ENCODE measurements around the gene CDC25C.

Gene CDC25C

DNA sequence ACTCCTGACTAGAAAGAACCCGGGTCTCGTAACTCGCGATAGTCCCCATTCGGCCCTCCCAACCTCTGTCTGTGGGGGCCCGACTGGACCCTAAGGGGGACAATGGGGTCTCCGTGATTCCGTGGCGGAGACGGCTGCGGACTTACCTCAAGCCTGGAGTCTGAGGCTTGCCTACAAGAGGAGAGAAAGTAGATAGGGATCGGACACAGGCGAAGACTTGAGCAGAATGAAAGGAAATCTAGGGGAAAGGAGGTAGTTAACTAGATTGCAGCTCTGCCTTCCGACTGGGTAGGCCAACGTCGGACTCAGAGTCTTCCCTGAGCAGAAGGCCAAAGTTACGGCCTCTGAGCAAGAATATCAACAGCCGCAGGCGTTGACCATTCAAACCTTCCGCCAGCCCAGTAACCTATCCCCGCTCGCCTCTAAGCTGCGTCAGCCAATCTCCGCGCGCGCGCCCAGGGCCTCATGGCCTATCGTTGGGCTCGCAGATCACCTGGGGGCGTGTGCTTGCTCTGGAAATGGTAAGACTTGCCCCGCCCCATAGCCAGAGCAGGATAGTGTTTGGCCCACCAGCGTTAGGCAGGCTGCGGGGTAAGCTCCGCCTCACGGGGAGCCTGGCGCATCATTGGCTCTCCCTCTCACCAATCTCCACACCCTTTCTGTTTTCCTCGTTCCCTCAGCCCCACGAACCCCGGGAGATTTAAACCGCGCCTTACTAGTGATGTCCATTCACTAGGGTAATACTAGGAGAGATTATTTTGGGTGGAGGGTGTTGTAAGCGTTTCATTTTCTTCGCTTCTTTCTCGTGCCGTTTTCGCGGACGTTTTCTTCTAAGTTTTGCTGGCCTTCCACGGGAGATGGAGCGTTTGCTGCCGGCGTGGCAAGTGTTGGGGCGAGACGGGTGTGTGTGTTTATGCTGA lies at the start of gene CDC25C:
Gene CDC25C, minus strand, starts transcription at position 356 of the 920 bp plus-strand sequence. CDS start 624 bp downstream, outside the sequence.
- in situ Hi-C loops (cut with HindIII; ENCODE audit: low sequenced_read_pairs): no loop called here

GRCh38 chr5:138372653-138373052 lies 41.0 kb upstream of the CDC25C start:
- in situ Hi-C loops (cut with HindIII; ENCODE audit: low sequenced_read_pairs): no loop called here

DNA sequence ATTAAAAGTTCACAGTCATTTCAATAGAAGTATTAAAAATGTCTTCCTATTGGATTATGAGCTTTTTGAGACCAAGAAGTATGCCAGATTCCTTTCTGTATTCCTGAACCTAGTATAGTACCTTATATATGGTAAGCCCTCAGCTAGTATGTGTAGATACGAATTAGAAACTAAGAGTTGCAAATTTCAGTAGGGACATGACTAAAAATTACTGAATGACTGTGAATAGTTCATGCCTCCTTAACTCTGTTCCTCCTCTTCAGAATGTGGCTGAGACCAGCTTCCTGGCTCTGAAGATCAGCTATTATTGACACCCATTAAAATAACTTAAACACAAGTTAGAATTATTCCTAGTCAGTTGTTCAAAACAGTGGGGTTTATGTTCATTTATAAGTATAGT lies 40.6 kb upstream of the CDC25C start:
- in situ Hi-C loops (cut with HindIII; ENCODE audit: low sequenced_read_pairs): no loop called here

DNA sequence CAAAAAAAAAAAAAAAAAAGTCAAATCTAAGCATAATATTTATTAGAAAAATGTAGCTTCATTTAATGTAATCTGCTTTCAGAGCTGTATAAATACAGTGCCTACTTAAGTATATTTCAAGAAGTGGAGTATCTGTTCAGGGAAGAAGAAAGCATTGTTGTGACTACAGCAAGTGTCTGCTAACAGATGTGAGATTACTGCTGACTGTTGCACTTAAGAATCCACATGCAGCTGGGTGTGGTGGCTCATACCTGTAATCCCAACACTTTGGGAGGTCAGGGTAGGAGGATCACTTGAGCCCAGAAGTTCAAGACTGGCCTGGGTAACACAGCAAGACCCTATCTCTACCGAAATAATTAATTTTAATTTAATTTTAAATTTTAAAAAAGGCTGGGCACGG lies 39.9 kb upstream of the CDC25C start:
- in situ Hi-C loops (cut with HindIII; ENCODE audit: low sequenced_read_pairs): no loop called here

DNA sequence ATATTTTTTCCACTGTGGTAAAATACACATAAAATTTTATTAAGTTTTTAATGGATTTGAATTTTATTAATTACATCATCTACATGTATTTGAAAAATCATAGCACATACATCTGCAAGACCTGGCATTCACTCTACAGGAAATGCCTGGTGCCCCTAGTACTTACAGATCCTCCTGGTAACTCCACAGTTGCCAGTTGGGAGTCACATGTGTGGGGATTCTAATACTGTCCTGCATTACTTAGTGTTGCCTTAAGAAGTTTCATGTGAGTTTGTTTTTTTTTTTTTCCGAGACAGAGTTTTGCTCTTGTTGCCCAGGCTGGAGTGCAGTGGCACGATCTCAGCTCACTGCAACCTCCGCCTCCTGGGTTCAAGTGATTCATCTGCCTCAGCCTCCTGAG lies 38.9 kb upstream of the CDC25C start:
- in situ Hi-C loops (cut with HindIII; ENCODE audit: low sequenced_read_pairs): no loop called here

- in situ Hi-C loops (cut with HindIII; ENCODE audit: low sequenced_read_pairs): no loop called here
Measured at GRCh38 chr5:138369706-138370105, 38.1 kb upstream of the CDC25C start.

DNA sequence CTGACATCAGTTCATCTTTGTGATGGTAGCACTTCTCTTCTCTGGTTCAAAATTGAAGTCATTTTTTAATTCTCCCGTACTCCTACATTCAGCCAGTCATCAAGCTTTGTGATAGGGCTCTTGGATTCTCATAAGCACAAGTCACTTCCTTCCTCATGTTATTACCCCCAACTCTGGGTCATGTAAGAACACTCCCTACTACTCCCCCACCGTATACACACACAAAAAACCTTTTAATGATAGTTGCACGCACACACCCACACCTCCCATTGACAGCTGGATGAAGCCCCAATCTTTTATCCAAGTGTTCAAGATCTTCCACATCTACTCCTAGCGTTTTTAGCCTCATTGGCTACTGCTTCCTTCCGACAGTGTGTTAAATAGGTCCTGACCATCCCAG lies 37.7 kb upstream of the CDC25C start:
- in situ Hi-C loops (cut with HindIII; ENCODE audit: low sequenced_read_pairs): no loop called here

- in situ Hi-C loops (cut with HindIII; ENCODE audit: low sequenced_read_pairs): no loop called here
Measured at GRCh38 chr5:138366632-138367382, 35.2 kb upstream of the CDC25C start.

- in situ Hi-C loops (cut with HindIII; ENCODE audit: low sequenced_read_pairs): no loop called here
Measured at GRCh38 chr5:138364576-138364975, 33.0 kb upstream of the CDC25C start.

DNA sequence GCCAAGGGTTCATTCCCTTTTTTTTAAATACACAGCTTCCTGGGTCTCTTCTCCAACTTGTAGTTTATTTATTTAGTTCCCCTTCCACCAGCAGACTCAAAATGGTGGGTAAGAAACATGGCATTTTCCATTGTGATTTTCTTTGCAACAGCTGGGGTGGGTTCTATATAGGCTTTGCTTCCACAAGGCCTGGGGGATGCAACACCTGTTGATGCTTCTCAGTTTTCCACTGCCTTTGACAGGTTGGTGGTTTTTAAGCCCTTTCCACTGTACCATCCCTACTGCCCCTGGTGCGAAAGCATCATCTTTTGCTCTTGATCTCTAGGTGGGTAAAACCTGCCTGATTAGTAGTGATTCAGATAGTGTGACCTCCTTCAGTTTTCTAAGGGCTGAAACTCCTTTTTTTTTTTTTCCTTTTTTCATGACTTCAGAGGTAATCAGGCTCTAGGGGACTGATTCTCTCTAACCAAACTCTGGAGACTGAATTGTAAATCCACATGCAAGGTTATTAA lies 29.4 kb upstream of the CDC25C start:
- in situ Hi-C loops (cut with HindIII; ENCODE audit: low sequenced_read_pairs): no loop called here

DNA sequence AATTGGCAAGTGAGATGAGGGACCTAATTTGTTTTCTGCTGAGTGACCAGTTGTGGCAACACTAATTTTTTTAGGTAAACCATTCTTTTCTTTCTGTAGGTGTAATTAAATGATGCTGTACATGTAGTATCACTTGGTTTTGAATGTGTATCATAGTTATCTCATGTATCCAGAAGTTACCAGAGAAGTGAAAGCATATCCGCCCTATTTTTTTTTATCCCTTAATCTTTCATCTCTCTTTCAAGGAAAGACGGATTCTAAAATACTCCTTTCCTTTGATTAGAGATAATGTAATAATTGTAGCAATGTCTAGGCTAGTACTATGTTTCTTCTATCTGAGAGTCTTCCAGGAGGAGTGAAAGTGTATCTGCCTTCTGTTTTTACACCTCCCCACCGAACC lies 28.0 kb upstream of the CDC25C start:
- in situ Hi-C loops (cut with HindIII; ENCODE audit: low sequenced_read_pairs): loop anchor here (10.0 kb wide), 1 partner anchor 65 kb away; no protein-coding TSS in a partner anchor

- in situ Hi-C loops (cut with HindIII; ENCODE audit: low sequenced_read_pairs): loop anchor here (5.0 to 10.0 kb wide), 2 partner anchors 60 to 82 kb away; partner anchors contain the start of gene REEP2
Measured at GRCh38 chr5:138354926-138355378, 23.3 kb upstream of the CDC25C start.

- in situ Hi-C loops (cut with HindIII; ENCODE audit: low sequenced_read_pairs): loop anchor here (5.0 to 10.0 kb wide), 2 partner anchors 60 to 83 kb away; partner anchors contain the start of gene REEP2
Measured at GRCh38 chr5:138354387-138354786, 22.8 kb upstream of the CDC25C start.

GRCh38 chr5:138353560-138354080 lies 22.0 kb upstream of the CDC25C start:
- in situ Hi-C loops (cut with HindIII; ENCODE audit: low sequenced_read_pairs): loop anchor here (5.0 to 10.0 kb wide), 2 partner anchors 59 to 84 kb away; partner anchors contain the start of gene REEP2

DNA sequence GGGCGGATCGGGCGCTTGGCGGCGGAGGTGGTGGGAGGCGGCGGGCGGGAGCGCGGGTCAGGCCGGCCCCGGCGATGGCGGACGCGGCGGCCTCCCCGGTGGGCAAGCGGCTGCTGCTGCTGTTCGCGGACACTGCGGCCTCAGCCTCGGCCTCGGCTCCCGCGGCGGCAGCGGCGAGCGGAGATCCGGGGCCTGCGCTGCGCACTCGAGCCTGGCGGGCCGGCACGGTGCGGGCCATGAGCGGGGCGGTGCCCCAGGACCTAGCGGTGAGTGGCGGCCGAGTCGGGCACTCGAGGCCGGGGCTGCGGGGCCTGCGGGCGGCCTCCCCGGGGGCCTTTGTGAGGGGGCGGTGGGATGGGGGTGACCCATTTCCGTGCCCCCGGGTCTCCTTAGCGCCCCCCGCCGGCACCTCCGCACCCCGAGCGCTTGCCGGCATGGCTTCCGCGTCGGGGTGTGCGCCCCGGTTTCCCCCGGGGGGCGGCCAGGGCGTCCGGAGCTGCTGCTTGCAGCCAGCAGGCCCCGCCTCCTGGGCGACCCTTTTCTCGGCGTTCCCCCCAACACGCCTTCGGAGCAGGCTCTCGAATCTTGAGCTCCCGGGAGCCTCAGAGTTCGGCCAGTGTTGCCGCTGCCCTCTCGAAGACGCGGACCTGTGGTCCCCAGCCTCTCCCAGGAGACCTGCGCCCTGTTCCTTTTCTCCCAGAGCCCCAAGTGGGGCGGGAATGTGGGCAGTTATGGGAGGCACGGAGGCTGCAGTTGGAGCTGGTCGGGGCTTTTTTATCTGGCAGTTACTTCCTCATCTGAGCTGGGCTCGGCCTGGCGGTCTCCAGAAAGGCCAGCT lies 21.3 kb upstream of the CDC25C start:
- in situ Hi-C loops (cut with HindIII; ENCODE audit: low sequenced_read_pairs): loop anchor here (5.0 to 10.0 kb wide), 2 partner anchors 58 to 84 kb away; partner anchors contain the start of gene REEP2

DNA sequence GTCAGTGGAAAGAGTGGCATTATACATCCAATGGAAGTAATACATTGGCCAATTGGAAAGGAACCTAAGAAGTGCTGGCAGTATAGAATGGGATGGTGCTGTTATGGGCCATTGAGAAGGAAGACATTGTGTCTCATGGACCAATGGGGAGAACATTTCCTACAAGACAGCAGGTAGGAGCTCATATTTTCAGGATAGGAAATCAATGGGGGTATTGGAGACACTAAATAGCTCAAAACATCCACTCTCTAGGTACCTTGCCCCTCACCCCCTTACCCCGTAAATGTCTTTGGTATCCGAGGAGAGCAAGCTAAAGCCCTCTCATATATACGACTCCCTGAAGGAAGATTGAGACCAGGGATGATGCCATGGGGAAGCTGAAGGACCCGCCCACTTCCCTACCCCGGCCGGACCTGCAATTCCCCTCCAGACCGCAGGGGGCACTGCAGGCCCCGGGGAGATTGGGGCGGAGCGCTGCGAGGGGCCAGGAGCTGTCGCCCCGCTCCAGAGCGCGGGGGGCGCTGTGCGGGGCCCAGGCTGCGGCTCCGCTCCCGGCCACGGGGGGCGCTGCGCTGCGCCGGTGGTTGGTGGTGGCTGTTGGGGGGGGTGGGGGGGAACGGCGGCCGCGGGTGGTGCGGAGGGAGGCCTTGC lies 20.6 kb upstream of the CDC25C start, which contains the start of gene KDM3B:
Gene KDM3B, plus strand, starts transcription at position 615 of the 651 bp plus-strand sequence. CDS start 111 bp downstream, outside the sequence.
- in situ Hi-C loops (cut with HindIII; ENCODE audit: low sequenced_read_pairs): loop anchor here (5.0 to 10.0 kb wide), 2 partner anchors 57 to 85 kb away; partner anchors contain the start of gene REEP2

DNA sequence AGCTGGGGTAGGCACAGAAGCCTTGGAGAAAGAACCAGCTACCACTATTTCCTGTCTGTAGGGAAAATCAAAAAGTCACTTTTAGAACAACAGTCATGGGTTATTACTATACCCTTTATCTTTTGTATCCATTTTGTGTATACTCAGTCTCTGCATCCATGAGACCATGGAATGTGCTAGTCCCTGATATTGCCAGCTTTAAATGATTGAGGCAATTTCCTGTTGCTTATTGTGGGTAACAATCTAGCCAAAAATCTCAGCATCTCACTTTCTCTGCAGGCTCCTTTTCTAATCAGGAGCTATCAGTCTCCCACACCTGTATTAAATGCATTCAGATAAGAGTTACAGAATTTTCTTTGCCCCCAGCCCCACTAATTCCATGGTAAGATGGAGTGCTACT lies 19.9 kb upstream of the CDC25C start:
- in situ Hi-C loops (cut with HindIII; ENCODE audit: low sequenced_read_pairs): loop anchor here (5.0 to 10.0 kb wide), 2 partner anchors 57 to 86 kb away; partner anchors contain the start of gene REEP2

DNA sequence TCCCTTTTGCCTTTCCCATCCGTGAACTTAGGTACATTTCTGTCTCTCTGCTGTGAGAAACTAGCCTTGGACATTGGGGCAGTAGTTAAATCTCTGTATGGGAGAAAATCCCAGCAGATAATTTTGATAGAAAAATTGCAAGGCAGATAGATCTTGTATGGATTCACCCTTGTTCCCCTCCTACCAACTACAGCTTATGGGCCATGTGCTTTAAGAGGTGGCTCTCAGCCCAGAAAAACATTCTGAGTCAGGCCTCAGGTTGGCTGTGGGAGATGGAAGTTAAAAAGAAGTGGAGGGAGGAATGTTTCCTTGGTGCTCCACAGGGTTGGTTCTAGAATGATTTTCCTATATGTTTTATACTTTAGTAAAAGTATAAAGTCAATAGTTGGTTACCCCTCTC lies 19.5 kb upstream of the CDC25C start:
- in situ Hi-C loops (cut with HindIII; ENCODE audit: low sequenced_read_pairs): loop anchor here (5.0 to 10.0 kb wide), 2 partner anchors 56 to 86 kb away; partner anchors contain the start of gene REEP2

GRCh38 chr5:138350563-138350890 lies 18.9 kb upstream of the CDC25C start:
- in situ Hi-C loops (cut with HindIII; ENCODE audit: low sequenced_read_pairs): loop anchor here (5.0 to 10.0 kb wide), 2 partner anchors 56 to 87 kb away; partner anchors contain the start of gene REEP2
